Left ventricle myocardium inferior (tissue), 1 donor: ENCODE data around the gene DCAF16. TPM values are rescaled to one million over a fixed set of nuclear protein-coding genes. Genes with fewer than 3 reads are reported as not detected.

Source experiments
- DNase-seq: peaks from one replicate; pipeline ENCODE4 v3.0.0-alpha.2; 2020
- H3K27ac ChIP-seq: fragments of 200-600 bp; replicated peaks from 2 replicates; pipeline ENCODE4 v1.8.0; 2021
- H3K27me3 ChIP-seq: fragments of 200-600 bp; 2 replicates; pipeline ENCODE4 v1.8.0; 2021; ENCODE audit warnings: low read depth
- H3K36me3 ChIP-seq: fragments of 200-600 bp; 2 replicates; pipeline ENCODE4 v1.8.0; 2021
- H3K4me1 ChIP-seq: fragments of 200-600 bp; 2 replicates; pipeline ENCODE4 v1.8.0; 2021
- H3K4me3 ChIP-seq: fragments of 200-600 bp; 2 replicates; pipeline ENCODE4 v1.8.0; 2021; ENCODE audit warnings: mild to moderate bottlenecking, moderate library complexity
- H3K9me3 ChIP-seq: fragments of 200-600 bp; replicated peaks from 2 replicates; pipeline ENCODE4 v1.8.0; 2021
- CTCF ChIP-seq: fragments of 200-600 bp; IDR thresholded peaks from 2 replicates; pipeline ENCODE4 v1.8.0; 2021; ENCODE audit warnings: antibody characterized with exemption, mild to moderate bottlenecking, borderline replicate concordance
- intact Hi-C: fragments of 100-400 bp; cut with micrococcal nuclease; formaldehyde crosslinking; loops from one replicate; pipeline ENCODE4 v1.11.0; 2022
- total RNA-seq: library from RNA; stranded (reverse); fragmentation: NEBNext Ultra II Directional; extraction: Animal tissue kit (Norgen Biotek cat#: 25700); gene quantifications from one replicate; pipeline ENCODE4 v1.2.1, GENCODE V29; 2021
- donor health status: DM: no; HTN: yes; CAD: no; lungs with severe emphysema.

The DCAF16 gene
- total RNA-seq, 1 donor from 2014 or later = 14.5 TPM

DNA sequence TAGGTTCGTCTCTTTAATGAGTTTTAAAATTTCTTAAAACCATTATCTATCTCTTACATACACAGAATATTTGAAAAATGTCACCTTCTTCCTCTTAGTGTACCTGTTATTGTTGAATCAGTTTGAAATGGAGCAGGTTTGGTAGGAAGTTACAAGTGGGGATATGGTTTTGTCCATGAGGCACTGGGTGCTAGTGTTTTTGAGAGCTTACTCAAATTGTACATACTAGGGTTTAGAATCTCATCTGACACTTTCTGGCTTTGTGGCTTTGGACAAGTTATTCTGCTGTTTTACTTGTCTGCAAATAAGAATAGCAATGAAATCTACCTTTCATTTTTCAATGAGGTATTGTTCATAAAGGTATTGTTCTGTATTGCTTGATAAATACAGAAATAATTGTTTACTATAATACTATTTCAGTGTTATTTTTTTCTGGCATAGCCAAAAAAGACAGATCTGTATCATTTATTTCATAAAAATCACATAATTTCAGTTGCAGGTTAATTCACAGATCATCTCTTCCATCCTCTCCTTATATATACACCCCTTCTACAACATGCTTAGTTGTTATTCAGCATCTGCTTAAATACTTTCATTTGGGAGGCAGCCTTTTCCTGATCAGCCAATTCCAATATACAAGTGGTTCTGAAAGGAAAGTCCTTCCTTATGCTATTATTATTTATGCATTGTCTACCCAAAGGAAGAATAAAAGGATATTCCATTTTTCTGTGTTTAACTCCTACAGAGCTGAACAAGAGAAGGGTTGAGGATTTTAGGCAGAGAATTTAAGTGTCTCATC is 13.5 kb upstream of the DCAF16 start:
- Histone ChIP-seq H3K4me1 (no peaks in the 10 kb centered on the region), H3K9me3 (no peaks in the 10 kb centered on the region), H3K36me3 (no peaks in the 10 kb centered on the region), H3K27ac (no peak overlapping the region), H3K4me3 (no peak overlapping the region), H3K27me3 (no peaks in the 10 kb centered on the region)
- no peak for TF ChIP-seq CTCF
- intact Hi-C loops = loop anchor here (10.0 kb wide), 2 partner anchors 541 to 751 kb away; no protein-coding TSS in a partner anchor
- no peak for DNase-seq

DNA sequence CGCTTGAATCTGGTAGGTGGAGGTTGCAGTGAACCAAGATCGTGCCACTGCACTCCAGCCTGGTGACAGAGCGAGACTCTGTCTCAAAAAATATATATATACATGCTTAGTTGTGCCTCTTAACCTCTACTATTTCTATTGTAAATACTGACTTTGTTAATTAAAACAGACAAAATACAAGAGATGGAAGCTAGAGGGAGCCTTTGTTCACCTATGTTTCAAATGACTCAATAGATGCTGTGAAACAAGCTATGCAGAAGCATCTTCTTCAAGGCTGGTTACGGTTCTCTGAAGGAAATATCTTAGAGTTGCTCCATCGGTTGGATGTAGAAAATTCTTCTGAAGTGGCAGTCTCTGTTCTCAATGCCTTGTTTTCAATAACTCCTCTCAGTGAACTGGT is 6.5 kb upstream of the DCAF16 start:
- H3K36me3 ChIP-seq = no peaks in the 10 kb centered on the region
- no peak overlapping the region for H3K27ac ChIP-seq
- peak; percentile 67 for TF ChIP-seq CTCF
- no peak overlapping the region for H3K4me3 ChIP-seq
- H3K9me3 ChIP-seq = no peaks in the 10 kb centered on the region
- no peaks in the 10 kb centered on the region for H3K4me1 ChIP-seq
- intact Hi-C loops = loop anchor here (5.0 kb wide), 1 partner anchor 775 kb away; no protein-coding TSS in a partner anchor
- DNase-seq = no peak
- H3K27me3 ChIP-seq = no peaks in the 10 kb centered on the region

DNA sequence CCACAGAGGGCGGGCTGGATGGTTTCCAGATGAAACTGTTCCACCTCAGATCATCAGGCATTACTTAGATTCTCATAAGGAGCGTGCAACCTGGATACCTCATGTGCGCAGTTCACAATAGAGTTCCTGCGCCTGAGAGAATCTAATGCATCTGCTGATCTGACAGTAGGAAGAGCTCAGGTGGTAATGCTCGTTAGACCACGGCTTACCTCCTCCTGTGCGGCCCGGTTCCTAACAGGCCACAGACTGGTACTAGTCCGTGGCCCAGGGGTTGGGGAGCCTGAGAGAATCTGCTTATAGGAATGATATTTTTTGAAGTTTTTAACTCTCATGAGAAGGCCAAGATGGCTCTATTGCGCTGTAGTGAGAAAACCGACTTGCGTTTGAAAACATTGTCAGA is 5.6 kb upstream of the DCAF16 start:
- DNase-seq = no peak
- no peak for TF ChIP-seq CTCF
- H3K4me3 ChIP-seq = no peak overlapping the region

GRCh38 chr4:17814140-17814539 is 3.6 kb upstream of the DCAF16 start:
- TF ChIP-seq CTCF = no peak
- intact Hi-C loops = no loop called here

More for the DNA sequence above, 5.6 kb upstream of the DCAF16 start:
- H3K27ac ChIP-seq = no peak overlapping the region
- no peaks in the 10 kb centered on the region for H3K36me3 ChIP-seq
- intact Hi-C loops = loop anchor here (5.0 kb wide), 1 partner anchor 776 kb away; no protein-coding TSS in a partner anchor
- peaks cover 6% of the 10 kb centered on the region for H3K4me1 ChIP-seq
- H3K27me3 ChIP-seq = no peaks in the 10 kb centered on the region
- H3K9me3 ChIP-seq = no peaks in the 10 kb centered on the region

GRCh38 chr4:17812801-17813200 is 2.2 kb upstream of the DCAF16 start:
- H3K9me3 ChIP-seq = no peaks in the 10 kb centered on the region
- H3K27ac ChIP-seq = no peak overlapping the region
- H3K4me1 ChIP-seq = peaks cover 32% of the 10 kb centered on the region
- H3K27me3 ChIP-seq = no peaks in the 10 kb centered on the region
- TF ChIP-seq CTCF = no peak
- intact Hi-C loops = no loop called here
- H3K4me3 ChIP-seq = no peak overlapping the region
- DNase-seq = no peak
- H3K36me3 ChIP-seq = no peaks in the 10 kb centered on the region

More at GRCh38 chr4:17814140-17814539, 3.6 kb upstream of the DCAF16 start:
- Histone ChIP-seq H3K27ac (no peak overlapping the region), H3K4me3 (no peak overlapping the region), H3K27me3 (no peaks in the 10 kb centered on the region), H3K4me1 (peaks cover 19% of the 10 kb centered on the region), H3K9me3 (no peaks in the 10 kb centered on the region), H3K36me3 (no peaks in the 10 kb centered on the region)
- no peak for DNase-seq
